ENCODE results near the gene CNKSR2. TPM values are rescaled to one million over a fixed set of nuclear protein-coding genes. Genes with fewer than 3 reads are reported as not detected.

The CNKSR2 gene
- total RNA-seq, 1 donor = 0.99 TPM

GRCh38 chrX:21675931-21676330 is 301.7 kb downstream of the CNKSR2 start:
- no peak for DNase-seq (ENCODE audit: low read depth)
- TF ChIP-seq CTCF (IDR thresholded peaks at IDR 0.05; ENCODE audit: insufficient read depth, low read length) = no peak
- no peak overlapping the region for H3K4me3 ChIP-seq (ENCODE audit: low read depth, low read length)

- H3K4me3 ChIP-seq (ENCODE audit: low read depth, low read length) = no peak overlapping the region
Measured at GRCh38 chrX:21678048-21678612, 303.9 kb downstream of the CNKSR2 start.

GRCh38 chrX:21683941-21684340 is 309.7 kb downstream of the CNKSR2 start:
- no peak overlapping the region for H3K4me3 ChIP-seq (ENCODE audit: low read depth, low read length)
- peak; percentile 45 for DNase-seq (ENCODE audit: low read depth)
- no peak for TF ChIP-seq CTCF (IDR thresholded peaks at IDR 0.05; ENCODE audit: insufficient read depth, low read length)

More at GRCh38 chrX:21678048-21678612, 303.9 kb downstream of the CNKSR2 start:
- DNase-seq (ENCODE audit: low read depth) = peak; percentile 5
- TF ChIP-seq CTCF (IDR thresholded peaks at IDR 0.05; ENCODE audit: insufficient read depth, low read length) = no peak

- DNase-seq (ENCODE audit: low read depth) = no peak
- no peak overlapping the region for H3K4me3 ChIP-seq (ENCODE audit: low read depth, low read length)
- no peak for TF ChIP-seq CTCF (IDR thresholded peaks at IDR 0.05; ENCODE audit: insufficient read depth, low read length)
Measured at GRCh38 chrX:21691512-21692018, 317.3 kb downstream of the CNKSR2 start.

- no peak for DNase-seq (ENCODE audit: low read depth)
- TF ChIP-seq CTCF (IDR thresholded peaks at IDR 0.05; ENCODE audit: insufficient read depth, low read length) = no peak
- no peak overlapping the region for H3K4me3 ChIP-seq (ENCODE audit: low read depth, low read length)
Measured at GRCh38 chrX:21698272-21698671, 324.1 kb downstream of the CNKSR2 start.

- no peak overlapping the region for H3K4me3 ChIP-seq (ENCODE audit: low read depth, low read length)
- DNase-seq (ENCODE audit: low read depth) = no peak
- TF ChIP-seq CTCF (IDR thresholded peaks at IDR 0.05; ENCODE audit: insufficient read depth, low read length) = no peak
Measured at GRCh38 chrX:21699136-21699535, 324.9 kb downstream of the CNKSR2 start.

GRCh38 chrX:21700275-21700674 is 326.1 kb downstream of the CNKSR2 start:
- no peak for TF ChIP-seq CTCF (IDR thresholded peaks at IDR 0.05; ENCODE audit: insufficient read depth, low read length)
- DNase-seq (ENCODE audit: low read depth) = no peak
- no peak overlapping the region for H3K4me3 ChIP-seq (ENCODE audit: low read depth, low read length)
